Left lobe of liver (tissue), 2 donors: ENCODE data around the gene ZNF516. TPM values are rescaled to one million over a fixed set of nuclear protein-coding genes. Genes with fewer than 3 reads are reported as not detected.

ENCODE experiments used
- ATAC-seq: fragments of 200-7000 bp; cut with Tn5 transposase; one replicate; pipeline ENCODE4 v1.9.1; 2020; ENCODE audit warnings: mild to moderate bottlenecking, moderate library complexity
- DNase-seq: peaks from one replicate; pipeline ENCODE4 v3.0.0-alpha.2; 2020; ENCODE audit warnings: low spot score
- total RNA-seq: library from RNA; stranded (reverse); gene quantifications from one replicate; pipeline ENCODE4 v1.2.1, GENCODE V29; 2021
- donor health status: DM: no; HTN: no; CAD: no; lungs with moderate emphysema.
- donor health status: DM: no; HTN: yes; CAD: no.

ZNF516 gene
- total RNA-seq, 1 donor from 2014 or later = 16.2 TPM

DNA sequence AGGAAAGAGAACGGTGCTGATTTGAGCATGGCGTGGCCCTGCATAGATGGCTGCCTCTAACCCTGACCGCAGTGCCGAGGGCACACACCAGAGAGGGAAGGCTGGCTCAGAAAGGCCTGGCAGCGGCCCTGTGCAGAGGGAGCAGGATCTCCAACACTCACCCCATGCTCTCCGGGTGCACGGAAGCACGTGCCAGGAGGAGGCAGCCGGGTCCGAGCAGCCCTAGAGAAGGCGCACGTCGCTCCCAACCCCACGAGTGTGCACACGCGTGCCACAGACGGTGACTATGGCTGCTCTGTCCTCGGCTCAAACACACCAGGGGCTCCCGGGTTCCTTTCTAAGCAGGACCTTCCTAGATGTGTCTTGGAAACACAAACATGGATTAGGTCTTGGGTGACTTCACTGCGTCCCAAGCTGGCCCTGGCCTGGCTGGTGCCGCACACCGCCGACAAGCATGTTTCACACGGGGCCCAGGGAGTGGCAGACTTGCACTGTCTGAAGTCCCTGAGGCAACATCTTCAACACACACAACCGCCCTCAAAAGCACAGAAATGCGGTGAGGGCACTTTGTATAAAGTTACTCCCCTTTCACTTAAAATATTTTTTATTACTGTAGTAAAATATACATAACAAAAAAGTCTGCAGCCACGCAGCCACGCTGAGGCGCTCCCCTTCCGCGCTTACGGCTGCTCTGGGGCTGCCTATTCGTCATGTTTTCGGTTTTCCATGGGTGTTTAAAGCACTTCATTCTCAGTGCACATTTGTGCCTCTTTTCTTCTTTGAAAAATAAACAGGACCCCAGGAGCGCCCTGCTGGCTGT is 110.0 kb downstream of the ZNF516 start:
- DNase-seq = peak; percentile 32
- no peak for ATAC-seq

DNA sequence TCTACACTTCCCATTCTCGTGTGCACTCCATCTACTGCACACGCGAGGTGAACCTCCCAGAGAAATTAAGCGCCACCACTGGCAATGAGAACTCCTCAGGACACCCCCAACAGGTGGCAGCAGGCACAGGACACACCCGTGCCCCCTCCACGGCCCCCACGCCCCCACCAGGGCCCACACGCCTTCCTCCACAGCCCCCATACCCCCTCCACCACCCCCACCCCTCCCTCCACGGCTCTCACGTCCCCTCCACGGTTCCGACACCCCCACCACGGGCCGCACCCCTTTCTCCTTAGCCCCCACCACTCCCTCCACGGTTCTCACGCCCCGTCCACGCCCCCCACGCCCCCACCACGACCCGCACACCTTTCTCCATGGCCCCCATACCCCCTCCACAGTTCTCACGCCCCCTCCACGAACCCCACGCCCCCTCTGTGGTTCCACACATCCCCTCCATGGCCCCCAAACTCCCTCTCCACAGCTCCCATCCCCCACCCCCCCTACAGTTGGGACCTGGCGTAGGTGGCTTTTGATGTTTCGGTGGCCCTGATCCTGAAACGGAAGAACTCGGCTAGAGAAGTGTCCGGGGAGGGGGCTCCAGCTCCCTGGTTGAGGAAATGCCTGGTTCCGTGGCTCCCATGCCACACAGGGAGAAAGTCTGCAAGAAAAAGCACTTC is 110.8 kb downstream of the ZNF516 start:
- ATAC-seq (no peak), DNase-seq (peak; percentile 33)

DNA sequence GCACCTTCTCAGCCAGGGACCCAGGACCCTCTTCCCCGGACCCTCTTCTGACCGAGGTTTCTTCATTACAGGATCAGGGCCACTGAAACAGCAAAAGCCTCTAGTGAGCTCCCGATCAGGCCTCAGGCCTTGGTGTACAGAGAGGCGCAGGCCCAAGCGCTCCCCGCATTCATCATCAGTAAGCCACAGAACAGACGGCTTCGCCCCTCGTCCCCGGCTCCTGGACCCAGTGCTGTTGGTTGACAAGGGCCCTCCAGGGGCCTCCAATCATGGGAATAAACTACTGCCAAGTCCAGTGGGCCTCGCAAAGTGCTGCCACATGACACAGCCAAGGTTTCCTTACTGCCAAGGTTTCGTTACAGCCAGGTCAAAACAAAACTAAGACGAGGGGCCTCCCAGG is 111.4 kb downstream of the ZNF516 start:
- ATAC-seq = no peak

DNA sequence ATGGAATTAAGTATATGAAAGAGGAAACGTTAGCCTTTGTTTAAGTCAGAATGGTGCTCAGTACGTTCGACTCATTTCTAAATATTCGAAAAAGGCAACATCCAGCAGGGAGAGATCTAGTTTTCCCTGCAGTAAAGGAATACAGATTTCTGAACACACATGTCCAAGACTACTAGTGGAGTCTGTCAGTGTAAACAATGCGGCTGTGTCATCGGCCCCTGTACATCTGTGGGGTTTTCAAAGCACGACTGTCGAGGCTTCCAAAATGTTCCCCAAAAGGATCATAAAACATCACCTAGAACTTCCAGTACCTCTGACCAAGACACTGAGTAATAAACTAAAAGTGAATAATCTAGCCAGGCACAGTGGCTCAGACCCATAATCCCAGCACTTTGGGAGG is 112.8 kb downstream of the ZNF516 start:
- ATAC-seq = no peak

More for the DNA sequence above, 111.4 kb downstream of the ZNF516 start:
- DNase-seq = peak; percentile 26

DNA sequence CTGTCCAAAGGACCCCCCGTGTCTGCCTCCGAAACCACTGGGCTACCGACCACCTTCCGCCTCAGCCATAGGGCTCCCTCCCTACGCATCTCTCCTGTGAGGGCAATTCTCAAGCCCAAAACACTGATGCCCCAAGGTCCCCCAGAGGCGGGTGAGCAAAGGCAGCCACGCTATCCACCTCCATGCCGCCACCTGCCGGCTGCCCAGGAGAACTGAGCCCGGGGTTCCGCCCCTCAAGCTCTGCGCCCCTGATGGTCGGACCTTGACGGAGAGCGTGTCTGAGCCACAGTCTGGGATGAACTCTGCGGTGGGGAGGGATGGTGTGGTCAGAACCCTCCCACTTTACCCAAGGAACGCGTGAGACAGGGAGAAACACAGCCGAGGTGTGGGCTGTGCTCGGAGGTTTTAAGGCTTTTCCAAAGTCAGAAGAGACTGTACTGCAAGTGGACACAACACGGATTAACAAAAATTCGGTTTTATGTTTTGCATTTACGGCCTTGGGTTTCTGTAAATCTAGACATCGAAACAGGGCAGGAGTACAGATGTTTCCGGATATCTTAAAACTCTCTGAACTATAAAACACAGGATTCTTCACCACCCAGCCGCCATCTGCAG is 114.1 kb downstream of the ZNF516 start:
- ATAC-seq = no peak
- peak; percentile 34 for DNase-seq

More for the DNA sequence above, 112.8 kb downstream of the ZNF516 start:
- DNase-seq = peak; percentile 10

DNA sequence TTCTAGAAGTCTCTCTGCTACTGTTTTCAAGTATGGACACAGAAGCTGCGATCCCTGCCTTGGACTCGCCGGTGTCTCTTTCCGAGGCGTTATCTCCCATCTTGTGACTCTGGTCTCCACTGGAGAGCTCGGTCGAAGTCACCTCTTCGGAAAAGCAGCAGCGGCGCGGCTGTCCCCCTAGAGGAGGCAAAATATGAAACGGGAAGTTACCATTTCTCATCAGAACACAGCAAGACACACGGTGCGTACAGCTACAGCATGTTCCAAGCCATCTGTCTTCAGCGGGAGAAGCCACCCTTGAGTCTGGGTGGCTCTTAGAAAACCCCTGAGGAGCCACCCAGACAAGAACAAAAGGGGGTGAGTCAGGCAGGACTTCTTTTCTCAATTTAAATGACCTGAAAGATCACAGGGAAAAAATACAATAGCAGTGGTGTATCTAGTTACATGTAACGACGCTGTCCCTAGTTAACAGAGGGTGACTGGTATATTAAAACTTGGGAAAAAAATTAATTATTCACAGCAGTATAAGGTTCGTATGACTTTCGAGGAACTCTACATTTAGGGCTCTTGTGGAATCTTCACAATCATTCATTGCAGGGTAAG is 114.8 kb downstream of the ZNF516 start:
- peak; percentile 33 for DNase-seq
- no peak for ATAC-seq

DNA sequence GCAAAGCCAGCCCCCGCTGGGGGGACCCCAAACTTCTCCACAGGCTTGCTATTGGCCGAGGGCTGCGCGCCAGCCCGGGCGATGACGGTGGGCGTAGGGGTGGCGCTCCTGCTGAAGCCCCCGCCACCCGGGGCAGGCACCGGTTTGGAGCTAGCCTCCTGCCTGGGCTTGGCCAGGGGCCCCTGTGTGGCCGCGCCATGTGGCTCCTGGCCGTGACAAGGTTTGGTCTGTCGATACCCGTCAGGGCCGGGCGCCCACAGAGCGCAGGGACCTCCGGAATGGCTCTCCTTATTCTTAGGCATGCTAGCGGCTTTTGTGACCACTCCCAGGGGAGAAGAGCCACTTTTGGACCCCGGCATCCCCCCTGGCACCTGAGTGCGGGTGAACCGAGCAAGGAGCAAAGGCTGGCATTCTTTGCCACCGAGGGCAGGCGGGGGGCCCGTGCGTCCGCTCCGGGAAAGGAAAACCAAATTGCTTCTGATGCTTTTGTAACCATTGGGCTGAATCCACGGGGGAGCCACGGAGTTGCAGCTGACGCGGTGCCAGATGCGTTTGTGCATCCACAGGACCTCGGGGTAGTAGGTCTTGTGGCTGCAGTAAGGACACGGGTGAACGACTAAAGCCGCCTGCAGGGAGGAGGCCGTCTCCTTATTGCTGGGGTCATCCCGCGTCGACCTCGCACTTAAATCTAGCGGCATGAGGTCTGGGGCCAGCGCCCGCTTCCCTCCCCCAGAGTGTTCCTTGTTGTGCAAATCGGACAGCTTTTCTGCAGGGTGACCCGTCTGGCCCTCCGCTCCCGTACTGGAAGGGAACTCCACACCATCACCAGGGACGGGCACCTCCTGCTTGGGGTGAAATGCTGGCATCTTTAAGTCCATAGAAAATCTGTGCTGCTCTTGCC is 115.6 kb downstream of the ZNF516 start:
- ATAC-seq (peak; percentile 19), DNase-seq (no peak)

DNA sequence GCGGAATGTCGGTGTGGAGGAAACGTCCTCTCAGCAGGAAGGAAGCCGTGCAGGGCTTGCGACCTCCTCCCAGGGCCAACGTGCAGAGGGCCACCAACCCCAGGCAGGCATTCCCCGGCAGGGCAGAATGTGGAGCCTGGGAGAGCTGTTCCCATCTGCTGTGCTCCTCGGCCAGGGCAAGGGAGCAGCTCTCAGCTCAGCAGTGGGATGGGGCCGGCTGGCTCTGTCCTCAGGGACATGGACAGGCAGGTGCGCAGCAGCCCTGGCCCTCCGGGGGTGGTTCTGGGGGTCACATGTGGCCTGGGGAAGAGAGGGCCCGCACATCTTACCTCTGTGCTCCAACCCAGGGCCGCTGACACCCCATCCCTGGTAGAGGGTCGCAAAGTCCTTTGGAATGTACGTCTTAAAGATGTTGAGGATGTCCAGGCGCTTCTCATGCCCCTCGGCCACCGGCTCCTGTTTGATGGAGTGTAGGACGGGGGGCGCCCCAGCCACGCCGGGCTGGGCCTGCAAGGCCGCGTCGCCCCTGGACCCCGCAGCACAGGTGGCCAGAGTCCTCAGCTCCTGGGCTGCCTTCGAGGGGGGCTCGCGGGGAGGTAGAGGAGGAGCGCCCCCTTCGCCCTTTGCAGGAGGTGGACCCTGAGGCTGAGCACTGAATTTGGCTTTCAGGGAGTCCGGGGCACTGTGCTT is 116.4 kb downstream of the ZNF516 start:
- DNase-seq (peak; percentile 42), ATAC-seq (no peak)

DNA sequence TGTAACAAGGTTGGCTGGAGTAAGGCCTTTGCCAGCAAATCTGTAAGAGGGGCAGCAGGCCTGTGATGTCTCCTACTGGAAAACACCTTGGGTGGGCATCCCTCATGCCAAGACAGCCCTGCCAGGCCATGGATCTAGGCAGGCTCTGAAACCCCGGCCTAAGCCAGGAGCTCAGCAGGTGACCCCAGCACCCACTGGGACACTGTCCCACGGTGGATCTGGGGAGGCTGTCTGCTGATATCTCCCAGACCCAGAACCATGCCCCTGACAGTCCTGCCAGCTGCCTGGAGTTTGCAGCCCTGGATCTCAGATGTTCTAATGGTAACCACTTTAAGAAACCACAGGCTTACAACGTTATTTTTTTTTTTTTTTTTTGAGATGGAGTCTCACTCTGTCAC is 117.7 kb downstream of the ZNF516 start:
- peak; percentile 40 for DNase-seq
- no peak for ATAC-seq

DNA sequence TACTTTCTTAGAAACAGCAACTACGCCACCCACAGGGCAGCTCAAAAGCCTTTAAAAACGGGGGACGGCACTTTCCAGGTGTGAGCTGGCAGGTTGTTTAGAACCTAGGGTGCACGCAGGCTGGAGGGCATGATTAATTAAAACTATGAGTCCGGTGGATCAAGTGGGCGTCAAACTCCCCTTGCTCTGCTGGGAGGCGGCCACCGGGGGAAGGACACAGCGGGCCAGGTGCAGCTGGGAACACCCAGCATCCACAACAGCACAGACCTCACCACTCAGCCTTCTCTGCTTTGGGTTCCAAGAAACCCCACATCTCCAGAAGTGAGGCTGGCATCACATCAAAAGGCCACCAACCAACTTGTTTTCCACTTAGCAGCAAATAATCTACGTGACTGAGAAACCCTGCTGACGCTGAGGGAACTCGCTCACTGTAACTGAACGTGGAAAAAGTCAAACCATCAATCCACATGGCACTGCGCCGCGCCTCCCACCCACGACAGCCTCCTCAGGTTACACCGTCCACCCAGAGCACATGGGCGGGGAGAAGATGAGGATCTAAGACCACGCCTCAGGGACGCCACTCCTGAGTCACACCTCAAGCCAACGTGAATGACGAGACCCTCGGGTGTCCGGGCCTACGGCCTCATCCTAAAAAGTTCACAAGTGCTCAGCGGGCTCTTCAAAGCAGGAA is 118.2 kb downstream of the ZNF516 start:
- no peak for ATAC-seq
- DNase-seq = peak; percentile 40

DNA sequence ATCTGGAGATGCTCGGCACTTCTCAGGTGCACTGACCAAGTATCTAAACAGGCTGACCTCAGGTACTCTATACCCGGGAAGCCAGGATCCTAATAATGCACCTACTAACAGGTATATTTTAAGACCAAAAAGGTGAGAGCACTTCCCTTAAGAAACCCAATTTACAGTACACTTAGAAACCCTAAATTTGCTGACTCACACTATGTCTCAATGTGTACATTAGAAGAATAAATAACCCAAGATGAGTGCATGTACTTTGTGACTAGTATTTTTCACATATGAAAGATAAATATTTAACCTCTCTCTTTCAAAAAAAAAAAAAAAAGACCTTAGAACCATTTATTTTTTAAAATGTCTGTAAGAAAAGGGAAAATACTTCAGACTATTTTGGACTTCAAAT is 118.8 kb downstream of the ZNF516 start:
- ATAC-seq (no peak), DNase-seq (no peak)

DNA sequence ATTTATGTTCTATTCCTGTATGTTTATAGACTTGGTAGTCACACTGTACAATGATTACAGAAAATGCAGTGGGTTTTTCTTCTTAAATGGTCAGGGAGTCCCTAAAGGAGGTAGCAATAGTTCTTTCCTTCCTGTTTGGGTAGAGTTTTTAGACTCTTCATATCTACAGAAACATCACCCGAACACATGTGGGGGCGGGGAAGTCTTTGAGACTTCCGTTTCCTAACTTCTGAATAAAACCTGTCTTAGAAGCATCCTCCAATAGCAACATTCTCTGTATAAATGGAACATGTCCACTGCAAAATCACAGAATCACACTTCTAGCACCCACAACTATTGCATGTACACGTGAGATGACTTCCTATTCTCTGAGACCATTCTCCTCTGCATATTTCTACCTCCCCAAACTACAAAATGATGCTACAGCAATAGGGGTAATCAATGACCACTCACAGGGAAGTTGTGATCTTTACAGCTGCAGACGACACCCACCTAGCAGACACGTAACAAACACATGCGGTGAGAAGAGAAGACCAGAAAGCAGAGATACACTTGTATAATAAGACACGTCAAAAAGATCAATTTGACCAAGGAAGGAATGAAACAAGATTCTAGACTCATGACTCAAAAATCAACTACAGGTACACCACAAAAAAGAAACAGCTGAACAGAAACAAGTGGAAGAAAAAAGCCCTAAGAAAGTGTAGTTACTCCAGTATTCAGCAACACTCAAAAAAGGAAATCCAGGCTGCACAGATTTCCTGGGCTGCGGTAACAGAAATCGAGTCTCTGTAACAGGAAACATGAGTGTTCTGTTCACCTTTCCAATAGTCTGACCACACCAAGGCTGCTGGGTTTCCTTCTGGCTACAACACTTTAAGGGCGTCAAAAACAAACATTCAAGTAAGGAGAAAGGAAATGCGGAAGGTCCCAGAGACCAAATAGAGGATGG is 120.4 kb downstream of the ZNF516 start:
- DNase-seq (no peak), ATAC-seq (no peak)

DNA sequence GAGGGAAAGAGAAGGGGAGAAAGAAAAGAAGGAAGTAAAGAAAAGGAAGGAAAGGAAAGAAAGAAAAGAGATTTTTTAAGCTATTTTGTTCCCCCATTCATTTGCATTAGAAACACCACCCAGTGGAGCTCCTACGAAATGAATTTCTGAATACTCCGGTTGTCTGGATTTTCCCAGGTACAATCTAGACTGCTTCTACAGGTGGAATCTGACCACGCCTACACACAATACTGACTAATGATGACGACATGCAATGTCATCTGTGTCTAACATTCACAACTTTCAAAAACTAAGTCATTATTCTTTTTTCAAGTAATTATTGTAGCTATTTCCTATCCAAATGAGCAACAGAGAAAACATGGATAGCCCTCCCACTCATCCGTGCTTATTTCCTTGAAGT is 121.7 kb downstream of the ZNF516 start:
- DNase-seq (no peak), ATAC-seq (no peak)

DNA sequence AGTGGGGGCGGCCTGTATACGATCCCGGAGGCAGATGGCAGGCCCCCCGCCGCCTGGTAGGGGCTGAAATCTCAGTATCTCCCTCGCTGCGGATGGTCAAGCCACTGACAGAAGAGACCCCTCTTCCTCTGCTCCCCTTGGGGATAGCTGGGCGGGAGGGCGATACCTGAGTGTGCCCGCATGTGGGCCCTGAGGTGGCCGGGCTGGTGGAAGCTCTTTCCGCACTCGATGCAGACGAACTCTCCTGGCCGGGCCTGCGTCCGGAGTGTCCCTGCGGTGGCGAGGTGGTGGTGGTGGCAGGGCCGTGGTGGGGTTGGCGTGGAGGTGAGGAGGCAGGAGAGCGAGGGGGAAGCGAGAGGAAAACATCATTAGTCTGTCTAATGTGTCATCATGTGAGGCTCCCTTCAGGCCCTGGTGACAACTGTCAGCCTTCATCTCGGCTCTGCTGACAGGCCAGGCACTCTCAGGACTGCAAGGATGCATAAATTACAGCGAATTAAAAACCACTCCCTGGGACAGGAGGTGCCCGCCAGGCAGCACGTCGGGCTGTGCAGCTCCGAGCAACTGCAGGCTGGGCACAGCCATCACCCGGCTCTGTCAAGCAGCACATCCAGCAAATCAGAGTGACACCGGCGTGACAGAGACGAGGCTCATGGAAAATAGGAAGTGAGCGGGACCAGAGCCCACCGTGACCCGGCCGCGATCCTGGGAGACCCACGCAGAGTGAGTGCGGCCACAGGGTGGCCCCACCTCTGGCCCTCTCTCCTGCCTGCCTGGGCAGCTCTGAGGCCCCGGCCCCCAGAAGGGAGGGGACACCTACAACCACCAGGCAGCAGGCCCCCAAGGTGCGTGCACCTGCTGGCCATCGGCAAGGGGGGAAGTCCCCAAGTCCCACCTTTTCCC is 123.5 kb downstream of the ZNF516 start:
- DNase-seq = no peak
- ATAC-seq = no peak

DNA sequence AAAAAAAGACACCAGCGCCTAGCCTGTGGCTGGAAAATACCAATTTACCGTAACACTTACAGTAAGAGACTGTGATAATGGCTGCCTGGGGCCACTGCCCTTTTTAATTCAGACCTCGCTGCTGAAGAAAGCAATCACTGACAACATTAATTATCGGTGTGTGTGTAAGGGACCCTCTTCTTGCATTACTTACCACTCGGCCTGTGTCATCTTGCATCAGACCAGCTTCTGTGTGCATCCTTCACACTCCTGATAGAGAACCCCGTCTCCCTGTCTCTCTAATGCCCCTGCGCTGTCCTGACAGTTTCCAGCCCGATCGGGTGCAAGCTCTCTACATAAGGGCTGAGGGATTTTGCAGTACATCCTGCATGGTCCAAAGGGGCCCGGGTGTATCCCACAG is 124.4 kb downstream of the ZNF516 start:
- no peak for ATAC-seq
- DNase-seq = no peak

DNA sequence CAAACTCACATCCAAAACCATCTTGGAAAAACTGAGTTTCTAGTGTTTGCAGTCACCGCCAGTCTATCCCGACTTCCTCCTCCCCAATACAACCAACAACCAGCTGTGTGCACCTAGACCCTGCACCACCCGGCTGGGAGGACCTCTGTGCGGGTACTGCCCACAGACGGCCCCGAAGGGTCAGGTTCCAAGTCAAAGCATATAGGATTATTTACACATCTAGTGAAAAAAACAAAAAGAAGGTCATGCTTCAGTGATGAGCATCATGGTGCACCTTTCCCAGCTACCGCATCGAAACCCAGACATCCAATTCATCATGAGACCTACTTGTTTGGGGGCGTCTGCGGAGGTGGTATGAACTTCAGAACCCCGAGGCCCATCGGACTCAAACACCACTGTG is 124.8 kb downstream of the ZNF516 start:
- ATAC-seq (no peak), DNase-seq (no peak)

DNA sequence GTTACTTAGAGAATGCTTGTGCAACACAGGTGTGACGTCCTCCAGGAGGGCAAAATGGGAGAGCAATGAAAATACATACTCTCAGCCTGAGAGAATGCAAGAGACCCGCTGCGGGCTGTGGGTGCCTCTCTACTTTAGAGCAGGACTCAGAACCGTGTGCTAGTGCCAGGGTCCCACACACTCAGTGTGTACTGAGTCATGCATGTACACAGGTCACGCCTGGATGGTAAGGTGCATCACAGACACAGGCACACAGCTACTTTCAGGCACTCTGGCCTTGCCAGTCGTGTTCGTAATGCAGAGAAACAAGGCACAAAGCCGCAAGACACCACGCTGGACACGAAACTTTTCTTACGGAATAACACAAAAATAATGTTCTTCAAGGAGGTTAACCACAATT is 125.3 kb downstream of the ZNF516 start:
- DNase-seq (peak; percentile 14), ATAC-seq (no peak)
